ENCODE data around the gene TBC1D23. TPM values are rescaled to one million over a fixed set of nuclear protein-coding genes. Genes with fewer than 3 reads are reported as not detected.

Gene TBC1D23
- total RNA-seq, 1 donor from 2014 or later, result 62.2 TPM

DNA sequence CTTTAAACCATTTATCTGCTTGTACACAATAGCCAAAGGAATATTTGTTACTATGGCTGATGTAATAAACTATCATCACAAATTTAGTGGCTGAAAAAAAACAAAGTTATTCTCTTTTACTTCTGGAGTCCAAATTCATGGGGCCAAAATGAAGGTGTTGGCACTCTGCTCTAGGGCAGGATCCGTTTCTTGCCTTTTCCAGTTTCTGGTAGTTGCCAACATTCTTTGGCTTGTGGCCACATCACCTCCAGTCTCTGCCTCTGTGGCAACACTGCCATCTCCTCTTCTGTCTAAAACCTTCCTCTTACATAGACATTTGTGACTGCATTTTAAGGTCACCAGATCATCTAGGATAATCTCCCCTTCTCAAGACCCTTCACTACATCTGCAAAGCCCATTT, 101.1 kb downstream of the TBC1D23 start:
- H3K9me3 Mint-ChIP-seq (ENCODE audit: unreplicated experiment), result peaks cover 3% of the 10 kb centered on the region
- H3K36me3 Mint-ChIP-seq (ENCODE audit: low read depth, unreplicated experiment), result peaks cover 26% of the 10 kb centered on the region
- Histone ChIP-seq H3K27me3 (ENCODE audit: insufficient read depth, low read length) (no peaks in the 10 kb centered on the region), H3K4me2 (ENCODE audit: low read length) (no peak overlapping the region), H3K79me2 (ENCODE audit: insufficient read depth, low read length) (no peaks in the 10 kb centered on the region), H3K4me1 (ENCODE audit: insufficient read depth, low read length) (no peaks in the 10 kb centered on the region), H3K9ac (ENCODE audit: low read length) (no peak overlapping the region), H3K4me3 (ENCODE audit: insufficient read depth, low read depth, low read length) (no peak overlapping the region), H4K20me1 (ENCODE audit: insufficient read depth, low read length) (no peaks in the 10 kb centered on the region), H2AFZ (ENCODE audit: low read depth, low read length) (no peak overlapping the region), H3K27ac (ENCODE audit: low read depth, low read length) (no peak overlapping the region), H3K36me3 (ENCODE audit: insufficient read depth, low read length) (peaks cover 44% of the 10 kb centered on the region), H3K9me3 (ENCODE audit: insufficient read depth, low read depth, low read length) (no peaks in the 10 kb centered on the region)
- no peaks in the 10 kb centered on the region for H3K4me1 Mint-ChIP-seq (ENCODE audit: low read depth, unreplicated experiment)
- no peaks in the 10 kb centered on the region for H3K27me3 Mint-ChIP-seq (ENCODE audit: low read depth, unreplicated experiment)
- no peak for TF ChIP-seq EZH2 (IDR thresholded peaks at IDR 0.05; ENCODE audit: insufficient read depth, low read length)
- TF ChIP-seq, protein P1, sequence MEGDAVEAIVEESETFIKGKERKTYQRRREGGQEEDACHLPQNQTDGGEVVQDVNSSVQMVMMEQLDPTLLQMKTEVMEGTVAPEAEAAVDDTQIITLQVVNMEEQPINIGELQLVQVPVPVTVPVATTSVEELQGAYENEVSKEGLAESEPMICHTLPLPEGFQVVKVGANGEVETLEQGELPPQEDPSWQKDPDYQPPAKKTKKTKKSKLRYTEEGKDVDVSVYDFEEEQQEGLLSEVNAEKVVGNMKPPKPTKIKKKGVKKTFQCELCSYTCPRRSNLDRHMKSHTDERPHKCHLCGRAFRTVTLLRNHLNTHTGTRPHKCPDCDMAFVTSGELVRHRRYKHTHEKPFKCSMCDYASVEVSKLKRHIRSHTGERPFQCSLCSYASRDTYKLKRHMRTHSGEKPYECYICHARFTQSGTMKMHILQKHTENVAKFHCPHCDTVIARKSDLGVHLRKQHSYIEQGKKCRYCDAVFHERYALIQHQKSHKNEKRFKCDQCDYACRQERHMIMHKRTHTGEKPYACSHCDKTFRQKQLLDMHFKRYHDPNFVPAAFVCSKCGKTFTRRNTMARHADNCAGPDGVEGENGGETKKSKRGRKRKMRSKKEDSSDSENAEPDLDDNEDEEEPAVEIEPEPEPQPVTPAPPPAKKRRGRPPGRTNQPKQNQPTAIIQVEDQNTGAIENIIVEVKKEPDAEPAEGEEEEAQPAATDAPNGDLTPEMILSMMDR (IDR thresholded peaks at IDR 0.05; ENCODE audit: insufficient read depth, low read depth, low read length), result no peak
- DNase-seq (ENCODE audit: low read depth), result no peak
- no peak overlapping the region for H3K27ac Mint-ChIP-seq (ENCODE audit: unreplicated experiment)
- H3K4me3 Mint-ChIP-seq (ENCODE audit: unreplicated experiment), result no peak overlapping the region
- FAIRE-seq, result no peak

DNA sequence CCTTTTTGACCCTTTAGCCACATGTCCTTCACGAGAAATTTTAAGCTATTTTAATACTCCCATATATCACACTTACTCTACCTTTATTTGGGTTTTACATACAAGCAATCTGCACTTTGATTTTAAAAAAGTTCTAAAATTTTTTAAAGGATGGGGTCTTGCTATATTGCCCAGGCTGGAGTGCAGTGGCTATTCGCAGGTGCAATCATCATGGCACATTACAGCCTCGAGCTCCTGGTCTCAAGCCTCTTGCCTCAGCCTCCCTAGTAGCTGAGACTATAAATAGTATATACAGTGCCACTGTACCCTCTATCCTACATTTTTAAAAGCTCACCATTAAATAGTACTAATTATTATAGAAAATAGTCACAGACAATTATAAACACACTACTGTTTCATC, 103.6 kb downstream of the TBC1D23 start:
- no peak for DNase-seq (ENCODE audit: low read depth)
- Mint-ChIP-seq H3K9me3 (ENCODE audit: unreplicated experiment) (peaks cover 3% of the 10 kb centered on the region), H3K27me3 (ENCODE audit: low read depth, unreplicated experiment) (no peaks in the 10 kb centered on the region), H3K4me3 (ENCODE audit: unreplicated experiment) (no peak overlapping the region), H3K36me3 (ENCODE audit: low read depth, unreplicated experiment) (peaks cover 23% of the 10 kb centered on the region), H3K27ac (ENCODE audit: unreplicated experiment) (no peak overlapping the region), H3K4me1 (ENCODE audit: low read depth, unreplicated experiment) (no peaks in the 10 kb centered on the region)
- no peaks in the 10 kb centered on the region for H3K79me2 ChIP-seq (ENCODE audit: insufficient read depth, low read length)
- no peaks in the 10 kb centered on the region for H3K27me3 ChIP-seq (ENCODE audit: insufficient read depth, low read length)
- H2AFZ ChIP-seq (ENCODE audit: low read depth, low read length), result no peak overlapping the region
- H3K27ac ChIP-seq (ENCODE audit: low read depth, low read length), result no peak overlapping the region
- H3K4me3 ChIP-seq (ENCODE audit: insufficient read depth, low read depth, low read length), result no peak overlapping the region
- H3K36me3 ChIP-seq (ENCODE audit: insufficient read depth, low read length), result peaks cover 53% of the 10 kb centered on the region
- no peaks in the 10 kb centered on the region for H3K4me1 ChIP-seq (ENCODE audit: insufficient read depth, low read length)
- H3K9me3 ChIP-seq (ENCODE audit: insufficient read depth, low read depth, low read length), result no peaks in the 10 kb centered on the region
- no peaks in the 10 kb centered on the region for H4K20me1 ChIP-seq (ENCODE audit: insufficient read depth, low read length)
- H3K4me2 ChIP-seq (ENCODE audit: low read length), result no peak overlapping the region
- no peak overlapping the region for H3K9ac ChIP-seq (ENCODE audit: low read length)
- no peak for FAIRE-seq
- TF ChIP-seq EZH2 (IDR thresholded peaks at IDR 0.05; ENCODE audit: insufficient read depth, low read length), result no peak
- TF ChIP-seq, protein P1 (IDR thresholded peaks at IDR 0.05; ENCODE audit: insufficient read depth, low read depth, low read length), result no peak

DNA sequence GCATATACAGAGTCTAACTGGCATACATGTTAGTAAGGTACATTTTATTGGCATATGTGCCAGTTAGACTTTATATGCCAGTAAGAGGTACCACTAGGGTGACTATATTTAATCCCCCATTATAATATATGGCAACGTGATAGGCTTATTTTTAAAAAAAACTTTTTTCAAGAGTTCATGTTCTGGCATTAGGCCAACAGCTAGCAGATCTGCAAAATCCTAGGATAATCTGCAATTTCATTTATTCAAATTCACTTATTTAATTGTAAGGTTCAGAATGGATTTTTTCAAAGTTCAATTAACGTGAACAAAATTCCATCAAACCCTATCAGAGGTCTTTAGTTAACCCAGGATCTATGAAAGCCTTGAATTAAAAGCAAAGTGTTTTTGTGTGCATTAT, 105.6 kb downstream of the TBC1D23 start:
- no peak overlapping the region for H3K4me3 ChIP-seq (ENCODE audit: insufficient read depth, low read depth, low read length)
- no peak overlapping the region for H3K27ac Mint-ChIP-seq (ENCODE audit: unreplicated experiment)
- no peak overlapping the region for H2AFZ ChIP-seq (ENCODE audit: low read depth, low read length)
- peaks cover 61% of the 10 kb centered on the region for H3K36me3 ChIP-seq (ENCODE audit: insufficient read depth, low read length)
- H3K36me3 Mint-ChIP-seq (ENCODE audit: low read depth, unreplicated experiment), result peaks cover 19% of the 10 kb centered on the region
- H3K9me3 ChIP-seq (ENCODE audit: insufficient read depth, low read depth, low read length), result no peaks in the 10 kb centered on the region
- no peak overlapping the region for H3K4me2 ChIP-seq (ENCODE audit: low read length)
- no peaks in the 10 kb centered on the region for H3K79me2 ChIP-seq (ENCODE audit: insufficient read depth, low read length)
- H4K20me1 ChIP-seq (ENCODE audit: insufficient read depth, low read length), result no peaks in the 10 kb centered on the region
- H3K9ac ChIP-seq (ENCODE audit: low read length), result no peak overlapping the region
- no peak overlapping the region for H3K4me3 Mint-ChIP-seq (ENCODE audit: unreplicated experiment)
- no peak for FAIRE-seq
- no peaks in the 10 kb centered on the region for H3K4me1 ChIP-seq (ENCODE audit: insufficient read depth, low read length)
- peaks cover 3% of the 10 kb centered on the region for H3K9me3 Mint-ChIP-seq (ENCODE audit: unreplicated experiment)
- no peak for TF ChIP-seq EZH2 (IDR thresholded peaks at IDR 0.05; ENCODE audit: insufficient read depth, low read length)
- TF ChIP-seq, protein P1 (IDR thresholded peaks at IDR 0.05; ENCODE audit: insufficient read depth, low read depth, low read length), result no peak
- no peaks in the 10 kb centered on the region for H3K27me3 ChIP-seq (ENCODE audit: insufficient read depth, low read length)
- no peak for DNase-seq (ENCODE audit: low read depth)
- no peaks in the 10 kb centered on the region for H3K27me3 Mint-ChIP-seq (ENCODE audit: low read depth, unreplicated experiment)
- H3K27ac ChIP-seq (ENCODE audit: low read depth, low read length), result no peak overlapping the region
- no peaks in the 10 kb centered on the region for H3K4me1 Mint-ChIP-seq (ENCODE audit: low read depth, unreplicated experiment)

Measured in astrocyte (in vitro differentiated cells and primary cell).